H1 (cell line): ENCODE data around the gene CPM. TPM values are rescaled to one million over a fixed set of nuclear protein-coding genes. Genes with fewer than 3 reads are reported as not detected.

Source experiments
- BRCA1 ChIP-seq: IDR thresholded peaks from 2 replicates; pipeline ENCODE4 v1.6.1; 2012; ENCODE audit warnings: low read depth, low read length, improper control_type of control experiment
- NRF1 ChIP-seq: IDR thresholded peaks from 2 replicates; pipeline ENCODE4 v1.6.1; 2011; ENCODE audit warnings: mild to moderate bottlenecking, low read depth, low read length, improper control_type of control experiment
- TEAD4 ChIP-seq: IDR thresholded peaks from 2 replicates; pipeline ENCODE4 v1.6.1; 2012; ENCODE audit warnings: low read depth, low read length, inconsistent platforms, mixed read lengths
- polyA plus RNA-seq, 7 experiments: library from polyadenylated mRNA; depleted of rRNA in 3 of 7; stranded (reverse) in 5 of 7; unstranded in 2 of 7; fragments of >200 nt in 5 of 7; fragments of 200-250 nt in 2 of 7; gene quantifications; 1 replicate in 5 of 7; 2 replicates in 1 of 7; 4 replicates in 1 of 7; pipeline versions ENCODE4 v1.2.1 to v1.2.3, GENCODE V29; 2011 to 2013; ENCODE audit warnings: missing spikeins in 2 of 7, mixed read lengths in 2 of 7
- total RNA-seq: library from RNA; stranded (reverse); fragmentation: NEBNext Ultra II Directional; extraction: Animal tissue kit (Norgen Biotek cat#: 25700); gene quantifications from 2 replicates; pipeline ENCODE4 v1.2.1, GENCODE V29; 2021

CPM gene
- total and polyA plus RNA-seq, 2 of the 8 experiments (the other 6 are each of a cell fraction or from before 2014, with no cell fraction given), result 0.33 to 3.1 TPM

GRCh38 chr12:68814490-68815231 is 118.3 kb downstream of the CPM start (continued):
- TF ChIP-seq NRF1 (no peak), TEAD4 (no peak), BRCA1 (no peak)
